H9 (cell line): ENCODE measurements around the gene IFRD2. TPM values are rescaled to one million over a fixed set of nuclear protein-coding genes. Genes with fewer than 3 reads are reported as not detected.

ENCODE experiments used
- DNase-seq: peaks from one replicate; pipeline ENCODE4 v3.0.0-alpha.2; 2017
- H2AFZ ChIP-seq: one replicate; pipeline ENCODE4 v1.6.1; 2013; ENCODE audit warnings: mild to moderate bottlenecking, low read length, control low read depth, moderate library complexity
- H2AK5ac ChIP-seq: 2 replicates; pipeline ENCODE4 v1.6.1; 2013; ENCODE audit warnings: low read length, control low read depth, mixed read lengths; ENCODE audit not compliant: insufficient read length
- H2BK120ac ChIP-seq: one replicate; pipeline ENCODE4 v1.6.1; 2013; ENCODE audit warnings: low read depth, mild to moderate bottlenecking, low read length, control low read depth, inconsistent platforms; ENCODE audit not compliant: poor library complexity, severe bottlenecking
- H2BK12ac ChIP-seq: 2 replicates; pipeline ENCODE4 v1.6.1; 2013; ENCODE audit warnings: low read length, control low read depth, mixed read lengths, low read depth; ENCODE audit not compliant: insufficient read length
- H2BK15ac ChIP-seq: 2 replicates; pipeline ENCODE4 v1.6.1; 2013; ENCODE audit warnings: low read depth, low read length, control low read depth
- H2BK20ac ChIP-seq: one replicate; pipeline ENCODE4 v1.6.1; 2013; ENCODE audit warnings: low read depth, mild to moderate bottlenecking, low read length, control low read depth, inconsistent platforms; ENCODE audit not compliant: poor library complexity, severe bottlenecking
- H2BK5ac ChIP-seq: 2 replicates; pipeline ENCODE4 v1.6.1; 2013; ENCODE audit warnings: low read length, control low read depth, mixed read lengths; ENCODE audit not compliant: insufficient read length
- H3K14ac ChIP-seq: 2 replicates; pipeline ENCODE4 v1.6.1; 2013; ENCODE audit warnings: low read length, control low read depth; ENCODE audit not compliant: insufficient read depth
- H3K18ac ChIP-seq: 2 replicates; pipeline ENCODE4 v1.6.1; 2013; ENCODE audit warnings: low read depth, mild to moderate bottlenecking, mixed read lengths, low read length, control low read depth; ENCODE audit not compliant: insufficient read length
- H3K23ac ChIP-seq: 2 replicates; pipeline ENCODE4 v1.6.1; 2013; ENCODE audit warnings: low read length, control low read depth, mixed read lengths, low read depth; ENCODE audit not compliant: insufficient read length
- H3K23me2 ChIP-seq: 2 replicates; pipeline ENCODE4 v1.6.1; 2013; ENCODE audit warnings: low read depth, mild to moderate bottlenecking, mixed read lengths, low read length, control low read depth; ENCODE audit not compliant: insufficient read length, poor library complexity, severe bottlenecking
- H3K27ac ChIP-seq: 2 replicates; pipeline ENCODE4 v1.5.1; 2013; ENCODE audit warnings: low read length, control low read depth, mixed read lengths, low read depth; ENCODE audit not compliant: insufficient read length
- H3K27me3 ChIP-seq: 2 replicates; pipeline ENCODE4 v1.6.1; 2013; ENCODE audit warnings: low read length, control low read depth, inconsistent platforms; ENCODE audit not compliant: insufficient read depth
- H3K4ac ChIP-seq: 2 replicates; pipeline ENCODE4 v1.6.1; 2013; ENCODE audit warnings: low read depth, mild to moderate bottlenecking, control low read depth, inconsistent platforms, low read length, moderate library complexity
- H3K4me1 ChIP-seq: 2 replicates; pipeline ENCODE4 v1.6.1; 2013; ENCODE audit warnings: low read length, control low read depth, inconsistent platforms; ENCODE audit not compliant: insufficient read depth
- H3K4me2 ChIP-seq: 2 replicates; pipeline ENCODE4 v1.6.1; 2013; ENCODE audit warnings: low read length, control low read depth, mixed read lengths; ENCODE audit not compliant: insufficient read length, insufficient read depth
- H3K56ac ChIP-seq: 2 replicates; pipeline ENCODE4 v1.6.1; 2013; ENCODE audit warnings: low read depth, mild to moderate bottlenecking, mixed read lengths, low read length, control low read depth; ENCODE audit not compliant: insufficient read length
- H3K79me1 ChIP-seq: 2 replicates; pipeline ENCODE4 v1.6.1; 2013; ENCODE audit warnings: low read depth, mild to moderate bottlenecking, moderate library complexity, low read length, control low read depth, inconsistent platforms; ENCODE audit not compliant: insufficient read depth, poor library complexity, severe bottlenecking
- H3K79me2 ChIP-seq: 2 replicates; pipeline ENCODE4 v1.6.1; 2013; ENCODE audit warnings: low read length, control low read depth, inconsistent platforms; ENCODE audit not compliant: insufficient read depth
- H3K9ac ChIP-seq: 2 replicates; pipeline ENCODE4 v1.6.1; 2013; ENCODE audit warnings: low read length, control low read depth, mixed read lengths; ENCODE audit not compliant: insufficient read length; ENCODE audit errors: extremely low read depth
- H3K9me3 ChIP-seq: one replicate; pipeline ENCODE4 v1.6.1; 2013; ENCODE audit warnings: low read depth, low read length, inconsistent platforms; ENCODE audit not compliant: control insufficient read depth
- H3T11ph ChIP-seq: one replicate; pipeline ENCODE4 v1.6.1; 2013; ENCODE audit warnings: mild to moderate bottlenecking, low read length, control low read depth, inconsistent platforms
- H4K20me1 ChIP-seq: one replicate; pipeline ENCODE4 v1.6.1; 2013; ENCODE audit not compliant: control insufficient read depth, insufficient read length, insufficient read depth
- H4K5ac ChIP-seq: 2 replicates; pipeline ENCODE4 v1.6.1; 2013; ENCODE audit warnings: low read depth, mild to moderate bottlenecking, mixed read lengths, low read length, control low read depth; ENCODE audit not compliant: insufficient read length
- H4K8ac ChIP-seq: replicated peaks from 2 replicates; pipeline ENCODE4 v1.6.1; 2013; ENCODE audit warnings: low read length, control low read depth, mixed read lengths, low read depth; ENCODE audit not compliant: insufficient read length
- H4K91ac ChIP-seq: 2 replicates; pipeline ENCODE4 v1.6.1; 2013; ENCODE audit warnings: low read depth, mild to moderate bottlenecking, moderate library complexity, mixed read lengths, low read length, control low read depth; ENCODE audit not compliant: insufficient read length
- H3K27ac Mint-ChIP-seq, 3 experiments: 2 replicates in 2 of 3; 3 replicates in 1 of 3; pipeline ENCODE4 v1.8.0; 2020 to 2021; ENCODE audit warnings: mixed read lengths in 3 of 3, mild to moderate bottlenecking in 1 of 3, moderate library complexity in 1 of 3
- H3K27me3 Mint-ChIP-seq: 2 replicates; pipeline ENCODE4 v1.8.0; 2021; ENCODE audit warnings: low read depth, mild to moderate bottlenecking, moderate library complexity, mixed read lengths
- H3K36me3 Mint-ChIP-seq, 3 experiments: 2 replicates in 2 of 3; 3 replicates in 1 of 3; pipeline ENCODE4 v1.8.0; 2020 to 2021; ENCODE audit warnings: low read depth in 3 of 3, mixed read lengths in 3 of 3; ENCODE audit not compliant: insufficient read depth in 1 of 3
- H3K4me1 Mint-ChIP-seq, 2 experiments: 2 replicates each; pipeline ENCODE4 v1.8.0; 2020; ENCODE audit warnings: mixed read lengths in 2 of 2
- H3K4me3 Mint-ChIP-seq, 2 experiments: 2 replicates in 1 of 2; 3 replicates in 1 of 2; pipeline ENCODE4 v1.8.0; 2020 to 2021; ENCODE audit warnings: mild to moderate bottlenecking in 2 of 2, mixed read lengths in 2 of 2, moderate library complexity in 1 of 2
- H3K9me3 Mint-ChIP-seq, 2 experiments: 2 replicates in 1 of 2; 3 replicates in 1 of 2; pipeline ENCODE4 v1.8.0; 2020; ENCODE audit warnings: mild to moderate bottlenecking in 2 of 2, mixed read lengths in 2 of 2, moderate library complexity in 1 of 2
- CTCF ChIP-seq: fragments of 200-600 bp; sonication (generic); conservative IDR thresholded peaks from 3 replicates; pipeline ENCODE4 v1.8.0; 2021; ENCODE audit warnings: antibody characterized with exemption, mild to moderate bottlenecking
- WGBS: extraction: QIAGEN DNeasy Blood & Tissue Kit; methylation state at CpG from one replicate; pipeline ENCODE4 v1.1.7; 2013; ENCODE audit warnings: missing lambda C conversion rate, low lambda C conversion rate, mixed read lengths; ENCODE audit not compliant: insufficient read length; ENCODE audit errors: extremely low coverage; 5-methylcytosine and 5-hydroxymethylcytosine counted together
- total RNA-seq: library from RNA; stranded (reverse); gene quantifications from 2 replicates; pipeline ENCODE4 v1.2.1, GENCODE V29; 2021

The IFRD2 gene
- total RNA-seq, 1 experiment from 2014 or later = 109 TPM

- H3K4me2 ChIP-seq = no peak overlapping the region
- peaks cover 8 to 22% of the 10 kb centered on the region in 2 experiments for H3K4me1 Mint-ChIP-seq
- H3K9me3 ChIP-seq = no peaks in the 10 kb centered on the region
- H3K79me1 ChIP-seq = peaks cover 6% of the 10 kb centered on the region
- H3K36me3 Mint-ChIP-seq = peaks cover 17 to 55% (median 53%) of the 10 kb centered on the region in 3 experiments; a peak in 6 of 7 replicates
- no peak overlapping the region for H3K18ac ChIP-seq
- no peak overlapping the region for H4K5ac ChIP-seq
- no peak overlapping the region for H2BK12ac ChIP-seq
- H3K14ac ChIP-seq = no peak overlapping the region
- no peak for DNase-seq
- H3K56ac ChIP-seq = no peak overlapping the region
- H3K27ac ChIP-seq = no peak overlapping the region
- H3K9me3 Mint-ChIP-seq = no peaks in the 10 kb centered on the region
- no peaks in the 10 kb centered on the region for H3K4me1 ChIP-seq
- no peak overlapping the region for H4K8ac ChIP-seq
- no peaks in the 10 kb centered on the region for H4K20me1 ChIP-seq
- no peak overlapping the region for H2BK120ac ChIP-seq
- H3T11ph ChIP-seq = no peak overlapping the region
- no peak overlapping the region for H4K91ac ChIP-seq
- H2BK20ac ChIP-seq = no peak overlapping the region
- peaks cover 4% of the 10 kb centered on the region; the same call in 1 of the 2 replicates for H3K79me2 ChIP-seq
- no peaks in the 10 kb centered on the region; the same call in 1 of the 2 replicates for H3K27me3 Mint-ChIP-seq
- H3K27ac Mint-ChIP-seq = no peak overlapping the region
- H2BK15ac ChIP-seq = no peak overlapping the region
- no CpG with 5 or more reads among the region's 10 CpGs for WGBS
- no peak overlapping the region for H2BK5ac ChIP-seq
- no peak overlapping the region for H2AFZ ChIP-seq
- no peak overlapping the region for H2AK5ac ChIP-seq
- no peak overlapping the region for H3K4ac ChIP-seq
- H3K4me3 Mint-ChIP-seq = no peak overlapping the region
- no peaks in the 10 kb centered on the region for H3K27me3 ChIP-seq
- H3K23me2 ChIP-seq = peaks cover 9% of the 10 kb centered on the region
- no peak for TF ChIP-seq CTCF
- no peak overlapping the region for H3K23ac ChIP-seq
- H3K9ac ChIP-seq = no peak overlapping the region
Observed at GRCh38 chr3:50330330-50330729, 38.1 kb upstream of the IFRD2 start.
